ENCODE data around the gene SCMH1. TPM values are rescaled to one million over a fixed set of nuclear protein-coding genes. Genes with fewer than 3 reads are reported as not detected.

SCMH1 gene
- total and polyA plus RNA-seq, 2 donors (not counting 3 experiments of a cell fraction or from before 2014, with no cell fraction given) = 39.9 to 40.7 TPM

DNA sequence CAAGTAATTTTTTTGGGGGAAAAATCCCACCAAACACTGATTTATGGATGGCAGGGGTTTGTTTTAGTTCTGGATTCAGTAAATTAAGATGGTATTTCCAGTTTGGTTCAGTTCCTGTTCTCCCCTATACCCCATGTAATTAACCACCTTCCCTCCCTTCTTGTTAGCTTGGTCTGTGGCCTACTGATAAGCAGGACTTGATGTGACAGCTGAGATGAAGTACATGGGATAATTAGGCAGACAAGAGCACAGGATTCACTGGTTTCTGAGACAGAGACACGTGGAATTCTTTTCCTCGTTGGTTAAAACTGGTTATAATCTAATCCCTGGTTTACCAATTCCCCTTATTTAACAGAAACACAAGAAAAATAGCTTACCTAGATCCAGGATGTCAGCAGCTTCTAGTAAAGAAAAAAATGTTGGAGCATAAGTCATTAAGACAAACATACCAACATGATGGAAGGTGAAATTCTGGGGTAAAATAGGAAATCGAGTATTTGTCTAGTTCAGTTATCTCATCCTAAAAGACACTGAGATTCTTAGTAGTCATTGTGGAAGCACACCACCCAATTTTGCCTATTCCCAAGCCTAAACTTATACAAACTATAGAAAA, 81.5 kb downstream of the SCMH1 start:
- Histone ChIP-seq H3K4me1 (ENCODE audit: control insufficient read depth, extremely low read depth, insufficient read depth, low read length) (no peaks in the 10 kb centered on the region), H3K4me3 (replicated peaks in 1 of 3; ENCODE audit: insufficient read depth in 1 of 3, low read depth in 1 of 3, low read length in 3 of 3) (no peak overlapping the region), H3K9me1 (replicated peaks; ENCODE audit: control insufficient read depth, extremely low read depth, insufficient read depth, low read length) (no peaks in the 10 kb centered on the region), H3K9ac (replicated peaks; ENCODE audit: extremely low read depth, insufficient read depth, low read length) (no peak overlapping the region), H4K20me1 (replicated peaks; ENCODE audit: control insufficient read depth, extremely low read depth, insufficient read depth, low read length) (no peaks in the 10 kb centered on the region), H3K4me2 (ENCODE audit: insufficient read depth, low read length) (no peak overlapping the region), H3K36me3 (ENCODE audit: control insufficient read depth in 2 of 2, extremely low read depth in 1 of 2, insufficient read depth in 2 of 2, low read length in 2 of 2) (no peaks in the 10 kb centered on the region), H3K27me3 (ENCODE audit: control insufficient read depth in 2 of 2, insufficient read depth in 2 of 2, low read length in 2 of 2) (no peaks in the 10 kb centered on the region), H3K9me3 (replicated peaks; ENCODE audit: control insufficient read depth, insufficient read depth, low read length) (no peaks in the 10 kb centered on the region), H3K79me2 (ENCODE audit: control insufficient read depth, insufficient read depth, low read length) (no peaks in the 10 kb centered on the region), H3K27ac (ENCODE audit: insufficient read depth, low read depth, low read length) (no peak overlapping the region), H2AFZ (ENCODE audit: low read depth, low read length) (no peak overlapping the region)
- dilution Hi-C loops (cut with MboI; ENCODE audit: extremely low pct_ligation_motif_present, low sequenced_read_pairs) = no loop called here
- no TSS peak for BruUV-seq (replicated peaks)
- CTCF ChIA-PET = interaction anchor here (1.5 kb wide), 1 partner anchor 16 kb away, joined by 3 read pairs; no protein-coding TSS in a partner anchor
- POLR2A ChIA-PET = no interaction called here
- DNase-seq (ENCODE audit: low read depth, low spot score) = no peak
- intact Hi-C loops (cut with micrococcal nuclease) = no loop called here
- FAIRE-seq = no peak
- no peak for TF ChIP-seq EZH2 (IDR thresholded peaks at IDR 0.05; ENCODE audit: borderline replicate concordance, low read depth, low read length, severe bottlenecking)
- TF ChIP-seq, protein P1, sequence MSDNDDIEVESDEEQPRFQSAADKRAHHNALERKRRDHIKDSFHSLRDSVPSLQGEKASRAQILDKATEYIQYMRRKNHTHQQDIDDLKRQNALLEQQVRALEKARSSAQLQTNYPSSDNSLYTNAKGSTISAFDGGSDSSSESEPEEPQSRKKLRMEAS (IDR thresholded peaks at IDR 0.05; ENCODE audit: insufficient read depth, insufficient read length) = no peak
- TF ChIP-seq JUN (IDR thresholded peaks at IDR 0.05; ENCODE audit: borderline replicate concordance, insufficient read depth, insufficient read length, low read depth) = no peak
- no peak for TF ChIP-seq POLR2AphosphoS5 (IDR thresholded peaks at IDR 0.05; ENCODE audit: insufficient read depth, low read depth, low read length)
- TF ChIP-seq, protein P2, sequence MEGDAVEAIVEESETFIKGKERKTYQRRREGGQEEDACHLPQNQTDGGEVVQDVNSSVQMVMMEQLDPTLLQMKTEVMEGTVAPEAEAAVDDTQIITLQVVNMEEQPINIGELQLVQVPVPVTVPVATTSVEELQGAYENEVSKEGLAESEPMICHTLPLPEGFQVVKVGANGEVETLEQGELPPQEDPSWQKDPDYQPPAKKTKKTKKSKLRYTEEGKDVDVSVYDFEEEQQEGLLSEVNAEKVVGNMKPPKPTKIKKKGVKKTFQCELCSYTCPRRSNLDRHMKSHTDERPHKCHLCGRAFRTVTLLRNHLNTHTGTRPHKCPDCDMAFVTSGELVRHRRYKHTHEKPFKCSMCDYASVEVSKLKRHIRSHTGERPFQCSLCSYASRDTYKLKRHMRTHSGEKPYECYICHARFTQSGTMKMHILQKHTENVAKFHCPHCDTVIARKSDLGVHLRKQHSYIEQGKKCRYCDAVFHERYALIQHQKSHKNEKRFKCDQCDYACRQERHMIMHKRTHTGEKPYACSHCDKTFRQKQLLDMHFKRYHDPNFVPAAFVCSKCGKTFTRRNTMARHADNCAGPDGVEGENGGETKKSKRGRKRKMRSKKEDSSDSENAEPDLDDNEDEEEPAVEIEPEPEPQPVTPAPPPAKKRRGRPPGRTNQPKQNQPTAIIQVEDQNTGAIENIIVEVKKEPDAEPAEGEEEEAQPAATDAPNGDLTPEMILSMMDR (IDR thresholded peaks at IDR 0.05; ENCODE audit: extremely low read depth in 1 of 2, insufficient read depth in 1 of 2, low read depth in 1 of 2, low read length in 2 of 2) = no peak
- TF ChIP-seq POLR2A (IDR thresholded peaks at IDR 0.05; ENCODE audit: low read depth, low read length) = no peak
- no peak for TF ChIP-seq FOS (IDR thresholded peaks at IDR 0.05; ENCODE audit: borderline replicate concordance, insufficient read depth, low read length)
- no peak for TF ChIP-seq MYC (IDR thresholded peaks at IDR 0.05; ENCODE audit: low read depth, low read length)
- no peak for TF ChIP-seq GATA2 (IDR thresholded peaks at IDR 0.05; ENCODE audit: insufficient read depth, insufficient read length, low read depth, low read length)

Data from endothelial cell of umbilical vein (primary cell).